ENCODE results near the gene CWF19L1. TPM values are rescaled to one million over a fixed set of nuclear protein-coding genes. Genes with fewer than 3 reads are reported as not detected.

Gene CWF19L1
- total and polyA plus RNA-seq, 4 donors, result 5.3 to 15.7 (median 8.0) TPM

- no peaks in the 10 kb centered on the region for H3K9me3 ChIP-seq (ENCODE audit: control insufficient read depth in 4 of 4, low read length in 3 of 4)
- no peak overlapping the region for H3K4me3 ChIP-seq (ENCODE audit: low read depth in 1 of 3, low read length in 3 of 3)
- H3K27me3 ChIP-seq (ENCODE audit: control insufficient read depth in 4 of 4, insufficient read depth in 4 of 4, low read length in 3 of 4), result no peaks in the 10 kb centered on the region
- H3K4me1 ChIP-seq (ENCODE audit: control insufficient read depth in 4 of 4, insufficient read depth in 4 of 4, low read length in 3 of 4), result no peaks in the 10 kb centered on the region
- DNase-seq (ENCODE audit: low spot score), result no peak
- no peak overlapping the region for H3K9ac ChIP-seq (ENCODE audit: low read depth in 1 of 2, low read length in 2 of 2)
- TF ChIP-seq FOXA2 (IDR thresholded peaks at IDR 0.05) (no peak), NR2F2 (IDR thresholded peaks at IDR 0.05) (no peak), HNF4A (conservative IDR thresholded peaks at IDR 0.05) (no peak), JUND (IDR thresholded peaks at IDR 0.05) (no peak), ZBTB33 (IDR thresholded peaks at IDR 0.05) (no peak), SP1 (IDR thresholded peaks at IDR 0.05) (no peak), RAD21 (IDR thresholded peaks at IDR 0.05) (no peak), FOXA1 (IDR thresholded peaks at IDR 0.05) (no peak), YY1 (IDR thresholded peaks at IDR 0.05) (no peak), ATF3 (IDR thresholded peaks at IDR 0.05) (no peak), HNF4G (IDR thresholded peaks at IDR 0.05) (no peak), TAF1 (conservative IDR thresholded peaks at IDR 0.05) (no peak), RXRA (IDR thresholded peaks at IDR 0.05) (no peak), GABPA (IDR thresholded peaks at IDR 0.05 in 1 of 2, conservative IDR thresholded peaks at IDR 0.05 in 1 of 2) (no peak), EGR1 (IDR thresholded peaks at IDR 0.05; ENCODE audit: low read depth in 2 of 2) (no peak)
- TF ChIP-seq, protein P1, sequence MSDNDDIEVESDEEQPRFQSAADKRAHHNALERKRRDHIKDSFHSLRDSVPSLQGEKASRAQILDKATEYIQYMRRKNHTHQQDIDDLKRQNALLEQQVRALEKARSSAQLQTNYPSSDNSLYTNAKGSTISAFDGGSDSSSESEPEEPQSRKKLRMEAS (IDR thresholded peaks at IDR 0.05), result no peak
- TF ChIP-seq, protein P2, sequence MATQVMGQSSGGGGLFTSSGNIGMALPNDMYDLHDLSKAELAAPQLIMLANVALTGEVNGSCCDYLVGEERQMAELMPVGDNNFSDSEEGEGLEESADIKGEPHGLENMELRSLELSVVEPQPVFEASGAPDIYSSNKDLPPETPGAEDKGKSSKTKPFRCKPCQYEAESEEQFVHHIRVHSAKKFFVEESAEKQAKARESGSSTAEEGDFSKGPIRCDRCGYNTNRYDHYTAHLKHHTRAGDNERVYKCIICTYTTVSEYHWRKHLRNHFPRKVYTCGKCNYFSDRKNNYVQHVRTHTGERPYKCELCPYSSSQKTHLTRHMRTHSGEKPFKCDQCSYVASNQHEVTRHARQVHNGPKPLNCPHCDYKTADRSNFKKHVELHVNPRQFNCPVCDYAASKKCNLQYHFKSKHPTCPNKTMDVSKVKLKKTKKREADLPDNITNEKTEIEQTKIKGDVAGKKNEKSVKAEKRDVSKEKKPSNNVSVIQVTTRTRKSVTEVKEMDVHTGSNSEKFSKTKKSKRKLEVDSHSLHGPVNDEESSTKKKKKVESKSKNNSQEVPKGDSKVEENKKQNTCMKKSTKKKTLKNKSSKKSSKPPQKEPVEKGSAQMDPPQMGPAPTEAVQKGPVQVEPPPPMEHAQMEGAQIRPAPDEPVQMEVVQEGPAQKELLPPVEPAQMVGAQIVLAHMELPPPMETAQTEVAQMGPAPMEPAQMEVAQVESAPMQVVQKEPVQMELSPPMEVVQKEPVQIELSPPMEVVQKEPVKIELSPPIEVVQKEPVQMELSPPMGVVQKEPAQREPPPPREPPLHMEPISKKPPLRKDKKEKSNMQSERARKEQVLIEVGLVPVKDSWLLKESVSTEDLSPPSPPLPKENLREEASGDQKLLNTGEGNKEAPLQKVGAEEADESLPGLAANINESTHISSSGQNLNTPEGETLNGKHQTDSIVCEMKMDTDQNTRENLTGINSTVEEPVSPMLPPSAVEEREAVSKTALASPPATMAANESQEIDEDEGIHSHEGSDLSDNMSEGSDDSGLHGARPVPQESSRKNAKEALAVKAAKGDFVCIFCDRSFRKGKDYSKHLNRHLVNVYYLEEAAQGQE (IDR thresholded peaks at IDR 0.05), result no peak
- TF ChIP-seq, protein P3, sequence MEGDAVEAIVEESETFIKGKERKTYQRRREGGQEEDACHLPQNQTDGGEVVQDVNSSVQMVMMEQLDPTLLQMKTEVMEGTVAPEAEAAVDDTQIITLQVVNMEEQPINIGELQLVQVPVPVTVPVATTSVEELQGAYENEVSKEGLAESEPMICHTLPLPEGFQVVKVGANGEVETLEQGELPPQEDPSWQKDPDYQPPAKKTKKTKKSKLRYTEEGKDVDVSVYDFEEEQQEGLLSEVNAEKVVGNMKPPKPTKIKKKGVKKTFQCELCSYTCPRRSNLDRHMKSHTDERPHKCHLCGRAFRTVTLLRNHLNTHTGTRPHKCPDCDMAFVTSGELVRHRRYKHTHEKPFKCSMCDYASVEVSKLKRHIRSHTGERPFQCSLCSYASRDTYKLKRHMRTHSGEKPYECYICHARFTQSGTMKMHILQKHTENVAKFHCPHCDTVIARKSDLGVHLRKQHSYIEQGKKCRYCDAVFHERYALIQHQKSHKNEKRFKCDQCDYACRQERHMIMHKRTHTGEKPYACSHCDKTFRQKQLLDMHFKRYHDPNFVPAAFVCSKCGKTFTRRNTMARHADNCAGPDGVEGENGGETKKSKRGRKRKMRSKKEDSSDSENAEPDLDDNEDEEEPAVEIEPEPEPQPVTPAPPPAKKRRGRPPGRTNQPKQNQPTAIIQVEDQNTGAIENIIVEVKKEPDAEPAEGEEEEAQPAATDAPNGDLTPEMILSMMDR (IDR thresholded peaks at IDR 0.05; ENCODE audit: low read depth, low read length, missing input control), result no peak
- WGBS, result 93% methylated on average over 3 of the region's 3 CpGs
- peaks cover 5 to 49% (median 23%) of the 10 kb centered on the region in 4 donors for H3K36me3 ChIP-seq (ENCODE audit: control insufficient read depth in 4 of 4, insufficient read depth in 3 of 4, low read depth in 1 of 4, low read length in 3 of 4)
- no peak overlapping the region for H3K27ac ChIP-seq (ENCODE audit: low read depth in 1 of 2, low read length in 2 of 2)
These were observed 27.6 kb downstream of the CWF19L1 start for GRCh38 chr10:100239851-100240250.
